Tibial nerve (tissue), 4 donors: ENCODE measurements around the gene TOGARAM1. TPM values are rescaled to one million over a fixed set of nuclear protein-coding genes. Genes with fewer than 3 reads are reported as not detected.

Experiments
- DNase-seq, 2 donors: peaks; one replicate each; pipeline ENCODE4 v3.0.0-alpha.2; 2019; ENCODE audit warnings: low spot score in 2 of 2
- H3K27ac ChIP-seq, 4 donors: fragments of 200-600 bp; sonication (generic) in 3 of 4; one replicate each; pipeline ENCODE4 v1.5.1; 2017 to 2019; ENCODE audit warnings: mild to moderate bottlenecking in 1 of 4
- H3K27me3 ChIP-seq, 2 donors: fragments of 200-600 bp; sonication (generic) in 1 of 2; one replicate each; pipeline versions ENCODE4 v1.5.1 to v1.6.0; 2017 to 2019
- H3K36me3 ChIP-seq, 3 donors: fragments of 200-600 bp; sonication (generic); one replicate each; pipeline ENCODE4 v1.5.1; 2018 to 2019
- H3K4me1 ChIP-seq, 4 donors: fragments of 200-600 bp; sonication (generic) in 3 of 4; one replicate each; pipeline ENCODE4 v1.5.1; 2017 to 2019
- H3K4me3 ChIP-seq, 4 donors: fragments of 200-600 bp; sonication (generic) in 3 of 4; one replicate each; pipeline ENCODE4 v1.5.1; 2017 to 2019; ENCODE audit warnings: mild to moderate bottlenecking in 1 of 4, moderate library complexity in 1 of 4
- H3K9me3 ChIP-seq, 4 donors: fragments of 200-600 bp; sonication (generic) in 3 of 4; one replicate each; pipeline ENCODE4 v1.5.1; 2017 to 2019
- EP300 ChIP-seq, 2 donors: sonication (generic); formaldehyde crosslinking; IDR thresholded peaks; one replicate each; pipeline ENCODE4 v1.6.1; 2017; ENCODE audit warnings: antibody characterized with exemption in 2 of 2, mild to moderate bottlenecking in 1 of 2
- POLR2A ChIP-seq, 2 donors: fragments of 450-650 bp; IDR thresholded peaks; one replicate each; pipeline ENCODE4 v1.6.1; 2017; ENCODE audit warnings: antibody characterized with exemption in 2 of 2, mild to moderate bottlenecking in 2 of 2, moderate library complexity in 2 of 2
- WGBS, 2 donors: methylation state at CpG; one replicate each; pipeline ENCODE4 v1.1.5; 2018; 5-methylcytosine and 5-hydroxymethylcytosine counted together
- total RNA-seq, 4 donors: library from RNA; depleted of rRNA; stranded (reverse); fragments of >200 nt; gene quantifications; one replicate each; pipeline ENCODE4 v1.1.0, GENCODE V29; 2016
- TF ChIP-seq, protein P1 (sequence below), 5 experiments: fragments of 200-600 bp in 3 of 5; fragments of 450-650 bp in 2 of 5; sonication (generic) in 3 of 5; IDR thresholded peaks; one replicate each; pipeline ENCODE4 v1.5.1; 2016 to 2019; ENCODE audit warnings: antibody characterized with exemption in 5 of 5, mild to moderate bottlenecking in 3 of 5, moderate library complexity in 2 of 5

TOGARAM1 gene
- total RNA-seq, 4 donors from 2014 or later = 22.2 to 51.8 (median 34.2) TPM

DNA sequence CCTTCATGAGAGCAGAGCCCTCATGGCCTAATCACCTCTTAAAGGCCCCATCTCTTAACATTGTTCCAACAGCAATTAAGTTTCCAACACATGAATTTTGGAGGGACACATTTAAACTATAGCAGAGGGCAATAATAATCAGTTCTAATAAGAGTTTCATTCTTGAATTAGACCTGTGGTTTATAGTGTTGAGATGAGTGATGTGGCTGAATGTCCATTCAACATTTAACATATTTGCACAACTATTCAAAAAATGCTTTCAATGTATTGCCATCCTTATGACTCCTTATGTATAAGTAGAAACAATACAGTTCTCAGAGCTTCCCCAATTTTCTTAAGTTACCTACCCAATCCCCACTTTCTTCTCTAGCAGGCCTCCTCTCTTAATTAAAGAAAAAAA, 21.8 kb upstream of the TOGARAM1 start:
- H3K4me3 ChIP-seq = no peak overlapping the region
- no peak for DNase-seq
- H3K9me3 ChIP-seq = no peaks in the 10 kb centered on the region
- TF ChIP-seq, protein P1, sequence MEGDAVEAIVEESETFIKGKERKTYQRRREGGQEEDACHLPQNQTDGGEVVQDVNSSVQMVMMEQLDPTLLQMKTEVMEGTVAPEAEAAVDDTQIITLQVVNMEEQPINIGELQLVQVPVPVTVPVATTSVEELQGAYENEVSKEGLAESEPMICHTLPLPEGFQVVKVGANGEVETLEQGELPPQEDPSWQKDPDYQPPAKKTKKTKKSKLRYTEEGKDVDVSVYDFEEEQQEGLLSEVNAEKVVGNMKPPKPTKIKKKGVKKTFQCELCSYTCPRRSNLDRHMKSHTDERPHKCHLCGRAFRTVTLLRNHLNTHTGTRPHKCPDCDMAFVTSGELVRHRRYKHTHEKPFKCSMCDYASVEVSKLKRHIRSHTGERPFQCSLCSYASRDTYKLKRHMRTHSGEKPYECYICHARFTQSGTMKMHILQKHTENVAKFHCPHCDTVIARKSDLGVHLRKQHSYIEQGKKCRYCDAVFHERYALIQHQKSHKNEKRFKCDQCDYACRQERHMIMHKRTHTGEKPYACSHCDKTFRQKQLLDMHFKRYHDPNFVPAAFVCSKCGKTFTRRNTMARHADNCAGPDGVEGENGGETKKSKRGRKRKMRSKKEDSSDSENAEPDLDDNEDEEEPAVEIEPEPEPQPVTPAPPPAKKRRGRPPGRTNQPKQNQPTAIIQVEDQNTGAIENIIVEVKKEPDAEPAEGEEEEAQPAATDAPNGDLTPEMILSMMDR (IDR thresholded peaks at IDR 0.05) = no peak
- TF ChIP-seq EP300 (IDR thresholded peaks at IDR 0.05) (no peak), POLR2A (IDR thresholded peaks at IDR 0.05) (no peak)
- no peaks in the 10 kb centered on the region for H3K27me3 ChIP-seq
- peaks cover 0 to 17% (median 7%) of the 10 kb centered on the region in 4 donors for H3K4me1 ChIP-seq
- H3K27ac ChIP-seq = no peak overlapping the region
- H3K36me3 ChIP-seq = peaks cover 0 to 69% (median under 1%) of the 10 kb centered on the region in 3 donors

GRCh38 chr14:44940944-44941343, 21.0 kb upstream of the TOGARAM1 start:
- H3K36me3 ChIP-seq = peaks cover 0 to 76% (median 4%) of the 10 kb centered on the region in 3 donors
- 90 to 94% methylated on average over 6 of the region's 6 CpGs for WGBS, 2 donors
- TF ChIP-seq POLR2A (IDR thresholded peaks at IDR 0.05) = no peak
- TF ChIP-seq, protein P1 (IDR thresholded peaks at IDR 0.05) = no peak
- TF ChIP-seq EP300 (IDR thresholded peaks at IDR 0.05) = no peak
- H3K27ac ChIP-seq = peak overlapping the region in 1 of 4 donors; percentile 73
- no peak for DNase-seq
- H3K4me1 ChIP-seq = peaks cover 0 to 20% (median 9%) of the 10 kb centered on the region in 4 donors
- H3K27me3 ChIP-seq = no peaks in the 10 kb centered on the region
- no peaks in the 10 kb centered on the region for H3K9me3 ChIP-seq
- H3K4me3 ChIP-seq = no peak overlapping the region

- no peak overlapping the region for H3K4me3 ChIP-seq
- 62 to 74% methylated on average over 2 of the region's 2 CpGs for WGBS, 2 donors
- H3K4me1 ChIP-seq = peaks cover 0 to 20% (median 9%) of the 10 kb centered on the region in 4 donors
- no peaks in the 10 kb centered on the region for H3K27me3 ChIP-seq
- DNase-seq = no peak
- peak overlapping the region in 1 of 4 donors; percentile 73 for H3K27ac ChIP-seq
- no peaks in the 10 kb centered on the region for H3K9me3 ChIP-seq
- H3K36me3 ChIP-seq = peaks cover 0 to 72% (median 4%) of the 10 kb centered on the region in 3 donors
- TF ChIP-seq, protein P1 (IDR thresholded peaks at IDR 0.05) = no peak
- TF ChIP-seq EP300 (IDR thresholded peaks at IDR 0.05) (no peak), POLR2A (IDR thresholded peaks at IDR 0.05) (no peak)
These were observed 20.4 kb upstream of the TOGARAM1 start for GRCh38 chr14:44941591-44941990.

GRCh38 chr14:44942436-44942835, 19.6 kb upstream of the TOGARAM1 start:
- DNase-seq = no peak
- H3K36me3 ChIP-seq = peaks cover 0 to 71% (median 4%) of the 10 kb centered on the region in 3 donors
- peak overlapping the region in 1 of 4 donors; percentile 73 for H3K27ac ChIP-seq
- H3K27me3 ChIP-seq = no peaks in the 10 kb centered on the region
- 61% methylated on average over 1 of the region's 1 CpG for WGBS, 2 donors
- peaks cover 0 to 7% (median 0%) of the 10 kb centered on the region in 4 donors for H3K9me3 ChIP-seq
- H3K4me3 ChIP-seq = no peak overlapping the region
- TF ChIP-seq, protein P1 (IDR thresholded peaks at IDR 0.05) = no peak
- TF ChIP-seq POLR2A (IDR thresholded peaks at IDR 0.05) (no peak), EP300 (IDR thresholded peaks at IDR 0.05) (no peak)
- H3K4me1 ChIP-seq = peaks cover 0 to 20% (median 9%) of the 10 kb centered on the region in 4 donors

- Histone ChIP-seq H3K27me3 (no peaks in the 10 kb centered on the region), H3K36me3 (peaks cover 0 to 54% (median 4%) of the 10 kb centered on the region in 3 donors)
- TF ChIP-seq, protein P1 (IDR thresholded peaks at IDR 0.05) = no peak
These were observed 17.9 kb upstream of the TOGARAM1 start for GRCh38 chr14:44944107-44944506.

More at GRCh38 chr14:44944107-44944506, 17.9 kb upstream of the TOGARAM1 start:
- DNase-seq = no peak
- H3K27ac ChIP-seq = peak overlapping the region in 1 of 4 donors; percentile 39
- H3K4me1 ChIP-seq = peaks cover 0 to 20% (median 9%) of the 10 kb centered on the region in 4 donors
- no peak overlapping the region for H3K4me3 ChIP-seq
- peaks cover 0 to 7% (median 0%) of the 10 kb centered on the region in 4 donors for H3K9me3 ChIP-seq
